CD4-positive, alpha-beta T cell treated with Interferon gamma for 1 hour (primary cell): ENCODE measurements around the gene MNX1.

Source experiments
- DNase-seq: peaks from one replicate; pipeline ENCODE4 v3.0.0-alpha.2; 2020

Gene MNX1

GRCh38 chr7:157010588-157011332 lies at the start of gene MNX1:
MNX1 (minus strand) TSS chr7:157010663; CDS start chr7:157010350, 313 bp downstream.
- DNase-seq, result peak; percentile 34

- no peak for DNase-seq
These were observed 49.1 kb upstream of the MNX1 start for GRCh38 chr7:157059534-157059933.

- no peak for DNase-seq
These were observed 48.2 kb upstream of the MNX1 start for GRCh38 chr7:157058701-157059100.

- no peak for DNase-seq
These were observed 47.6 kb upstream of the MNX1 start for GRCh38 chr7:157058068-157058467.

- no peak for DNase-seq
These were observed 46.8 kb upstream of the MNX1 start for GRCh38 chr7:157056957-157057902.

GRCh38 chr7:157056246-157056645 lies 45.8 kb upstream of the MNX1 start:
- no peak for DNase-seq

- DNase-seq, result no peak
These were observed 44.5 kb upstream of the MNX1 start for GRCh38 chr7:157054927-157055326.

GRCh38 chr7:157053118-157053517 lies 42.7 kb upstream of the MNX1 start:
- no peak for DNase-seq

- no peak for DNase-seq
These were observed 36.7 kb upstream of the MNX1 start for GRCh38 chr7:157047148-157047547.

GRCh38 chr7:157046681-157047080 lies 36.2 kb upstream of the MNX1 start:
- DNase-seq, result no peak

- DNase-seq, result no peak
These were observed 34.6 kb upstream of the MNX1 start for GRCh38 chr7:157044943-157045660.

- no peak for DNase-seq
These were observed 33.8 kb upstream of the MNX1 start for GRCh38 chr7:157044147-157044687.

- no peak for DNase-seq
These were observed 33.3 kb upstream of the MNX1 start for GRCh38 chr7:157043745-157044144.

- DNase-seq, result no peak
These were observed 31.2 kb upstream of the MNX1 start for GRCh38 chr7:157041514-157042277.

GRCh38 chr7:157041004-157041403 lies 30.5 kb upstream of the MNX1 start:
- no peak for DNase-seq

GRCh38 chr7:157037635-157038034 lies 27.2 kb upstream of the MNX1 start:
- DNase-seq, result no peak

GRCh38 chr7:157037028-157037427 lies 26.6 kb upstream of the MNX1 start:
- no peak for DNase-seq

GRCh38 chr7:157035979-157036378 lies 25.5 kb upstream of the MNX1 start:
- DNase-seq, result no peak

GRCh38 chr7:157035302-157035701 lies 24.8 kb upstream of the MNX1 start:
- no peak for DNase-seq

- no peak for DNase-seq
These were observed 23.3 kb upstream of the MNX1 start for GRCh38 chr7:157033483-157034473.
